ENCODE results near the gene NDUFA12. TPM values are rescaled to one million over a fixed set of nuclear protein-coding genes. Genes with fewer than 3 reads are reported as not detected.
"Not testable (repeated sequence)": the region's sequence is repeated elsewhere in the genome, so short reads cannot be mapped to it uniquely, and the experiment has no call there.

The NDUFA12 gene
- total RNA-seq, 3 donors from 2014 or later (not counting 1 experiment from before 2014, with no cell fraction given) = 67.7 to 91.5 (median 69.6) TPM

DNA sequence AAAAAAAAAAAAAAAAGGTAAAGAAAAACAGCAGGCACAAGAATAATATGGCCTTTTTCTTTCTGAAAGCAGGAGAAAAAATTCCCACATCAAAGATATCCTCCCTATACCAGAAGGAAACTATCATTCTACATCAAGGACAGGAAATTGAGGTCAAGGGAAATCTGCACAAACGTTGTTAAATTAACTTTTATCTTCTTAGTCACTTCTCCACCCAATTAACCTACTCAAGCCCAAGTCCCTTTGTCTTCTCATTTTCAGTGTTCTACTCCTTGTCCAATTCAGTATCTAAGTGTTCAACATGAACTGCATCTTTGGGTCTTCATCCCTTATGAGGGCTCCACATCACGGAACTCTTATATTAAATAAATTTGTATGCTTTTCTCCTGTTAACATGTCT, 15.7 kb downstream of the NDUFA12 start:
- peaks cover 39 to 47% of the 10 kb centered on the region in 2 donors for H3K4me1 Mint-ChIP-seq

DNA sequence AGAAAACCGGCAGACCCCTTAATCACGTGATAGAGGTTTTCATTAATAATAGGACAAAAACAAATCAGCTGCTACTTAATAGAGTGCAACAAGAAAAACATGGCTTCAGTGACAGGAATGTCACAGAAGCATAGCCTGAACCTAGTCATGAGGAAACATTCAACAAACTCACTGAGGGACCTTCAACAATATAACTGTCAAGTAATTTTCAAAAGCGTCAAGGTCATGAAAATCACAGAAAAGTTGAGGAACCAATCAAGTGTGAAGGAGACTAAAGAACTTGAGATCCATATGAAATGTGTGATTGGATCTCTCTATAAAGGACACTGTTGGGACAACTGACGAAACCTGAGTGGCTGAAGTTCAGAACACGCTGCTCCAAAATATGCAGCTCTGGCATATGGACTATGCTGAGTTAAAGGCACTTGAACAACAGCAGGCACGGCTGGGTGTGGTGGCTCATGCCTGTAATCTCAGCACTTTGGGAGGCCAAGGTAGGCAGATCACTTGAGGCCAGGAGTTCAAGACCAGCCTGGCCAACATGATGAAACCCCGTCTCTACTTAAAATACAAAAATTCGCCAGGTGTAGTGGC, 16.3 kb downstream of the NDUFA12 start:
- intact Hi-C loops (cut with micrococcal nuclease) = loop anchor here (10.0 kb wide), 1 partner anchor 112 kb away; no protein-coding TSS in a partner anchor
- no peaks in the 10 kb centered on the region for H3K9me3 Mint-ChIP-seq
- DNase-seq = peak in 1 of 2 donors; percentile 23
- H3K36me3 Mint-ChIP-seq = peaks cover 7% of the 10 kb centered on the region
- Histone ChIP-seq H3K9me3 (ENCODE audit: control insufficient read depth, insufficient read depth, low read length) (no peaks in the 10 kb centered on the region), H3K27me3 (ENCODE audit: control insufficient read depth, insufficient read depth, low read length) (no peaks in the 10 kb centered on the region), H3K27ac (ENCODE audit: low read length) (no peak overlapping the region), H3K4me3 (ENCODE audit: low read length) (no peak overlapping the region), H3K4me1 (ENCODE audit: control insufficient read depth, insufficient read depth, low read length) (peaks cover 33% of the 10 kb centered on the region), H3K36me3 (ENCODE audit: control insufficient read depth, insufficient read depth, low read length) (peaks cover 21% of the 10 kb centered on the region)
- H3K4me3 Mint-ChIP-seq = no peak overlapping the region
- TF ChIP-seq, protein P1, sequence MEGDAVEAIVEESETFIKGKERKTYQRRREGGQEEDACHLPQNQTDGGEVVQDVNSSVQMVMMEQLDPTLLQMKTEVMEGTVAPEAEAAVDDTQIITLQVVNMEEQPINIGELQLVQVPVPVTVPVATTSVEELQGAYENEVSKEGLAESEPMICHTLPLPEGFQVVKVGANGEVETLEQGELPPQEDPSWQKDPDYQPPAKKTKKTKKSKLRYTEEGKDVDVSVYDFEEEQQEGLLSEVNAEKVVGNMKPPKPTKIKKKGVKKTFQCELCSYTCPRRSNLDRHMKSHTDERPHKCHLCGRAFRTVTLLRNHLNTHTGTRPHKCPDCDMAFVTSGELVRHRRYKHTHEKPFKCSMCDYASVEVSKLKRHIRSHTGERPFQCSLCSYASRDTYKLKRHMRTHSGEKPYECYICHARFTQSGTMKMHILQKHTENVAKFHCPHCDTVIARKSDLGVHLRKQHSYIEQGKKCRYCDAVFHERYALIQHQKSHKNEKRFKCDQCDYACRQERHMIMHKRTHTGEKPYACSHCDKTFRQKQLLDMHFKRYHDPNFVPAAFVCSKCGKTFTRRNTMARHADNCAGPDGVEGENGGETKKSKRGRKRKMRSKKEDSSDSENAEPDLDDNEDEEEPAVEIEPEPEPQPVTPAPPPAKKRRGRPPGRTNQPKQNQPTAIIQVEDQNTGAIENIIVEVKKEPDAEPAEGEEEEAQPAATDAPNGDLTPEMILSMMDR (IDR thresholded peaks at IDR 0.05) = no peak
- H3K4me1 Mint-ChIP-seq = peaks cover 45 to 52% of the 10 kb centered on the region in 2 donors
- ATAC-seq = no peak
- WGBS (ENCODE audit: insufficient coverage) = 92% methylated on average over 8 of the region's 8 CpGs
- H3K27ac Mint-ChIP-seq = peak overlapping the region; percentile 47 to 62
- H3K27me3 Mint-ChIP-seq (ENCODE audit: low read depth in 2 of 2) = no peaks in the 10 kb centered on the region

More for the DNA sequence above, 15.7 kb downstream of the NDUFA12 start:
- no peak overlapping the region for H3K27ac ChIP-seq (ENCODE audit: low read length)
- peak in 1 of 2 donors; percentile 69 for DNase-seq
- no peaks in the 10 kb centered on the region for H3K9me3 ChIP-seq (ENCODE audit: control insufficient read depth, insufficient read depth, low read length)
- H3K9me3 Mint-ChIP-seq = no peaks in the 10 kb centered on the region
- WGBS (ENCODE audit: insufficient coverage) = 0% methylated on average over 1 of the region's 2 CpGs
- peaks cover 26% of the 10 kb centered on the region for H3K36me3 ChIP-seq (ENCODE audit: control insufficient read depth, insufficient read depth, low read length)
- H3K4me3 ChIP-seq (ENCODE audit: low read length) = no peak overlapping the region
- H3K36me3 Mint-ChIP-seq = peaks cover 7% of the 10 kb centered on the region
- TF ChIP-seq, protein P1 (IDR thresholded peaks at IDR 0.05) = no peak
- no peaks in the 10 kb centered on the region for H3K27me3 ChIP-seq (ENCODE audit: control insufficient read depth, insufficient read depth, low read length)
- no peaks in the 10 kb centered on the region for H3K27me3 Mint-ChIP-seq (ENCODE audit: low read depth in 2 of 2)
- peak overlapping the region; percentile 38 for H3K4me3 Mint-ChIP-seq
- peak overlapping the region; percentile 47 to 62 for H3K27ac Mint-ChIP-seq
- intact Hi-C loops (cut with micrococcal nuclease) = loop anchor here (10.0 kb wide), 1 partner anchor 113 kb away; no protein-coding TSS in a partner anchor
- peak in 1 of 3 donors; percentile 18 for ATAC-seq
- peaks cover 28% of the 10 kb centered on the region for H3K4me1 ChIP-seq (ENCODE audit: control insufficient read depth, insufficient read depth, low read length)

DNA sequence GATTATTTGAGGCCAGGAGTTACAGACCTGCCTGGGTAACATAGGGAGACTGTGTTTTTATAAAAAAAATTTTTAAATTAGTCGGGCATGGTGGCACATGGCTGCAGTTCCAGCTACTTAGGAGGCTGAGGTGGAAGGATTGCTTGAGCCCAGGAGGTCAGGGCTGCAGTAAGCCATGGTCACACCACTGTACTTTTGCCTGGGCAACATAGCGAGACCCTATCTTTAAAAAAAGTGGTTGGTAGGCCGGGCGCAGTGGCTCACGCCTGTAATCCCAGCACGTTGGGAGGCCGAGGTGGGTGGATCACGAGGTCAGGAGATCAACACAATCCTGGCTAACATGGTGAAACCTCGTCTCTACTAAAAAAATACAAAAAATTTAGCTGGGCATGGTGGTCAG, 18.4 kb downstream of the NDUFA12 start:
- H3K27ac Mint-ChIP-seq; H3K27me3 Mint-ChIP-seq (ENCODE audit: low read depth in 2 of 2); H3K4me3 Mint-ChIP-seq; H3K36me3 Mint-ChIP-seq; H3K4me3 ChIP-seq (ENCODE audit: low read length); H3K27me3 ChIP-seq (ENCODE audit: control insufficient read depth, insufficient read depth, low read length); H3K9me3 Mint-ChIP-seq; ATAC-seq; H3K9me3 ChIP-seq (ENCODE audit: control insufficient read depth, insufficient read depth, low read length); DNase-seq; H3K27ac ChIP-seq (ENCODE audit: low read length): not testable (repeated sequence)
- Histone ChIP-seq H3K36me3 (ENCODE audit: control insufficient read depth, insufficient read depth, low read length) (peaks cover 15% of the 10 kb centered on the region), H3K4me1 (ENCODE audit: control insufficient read depth, insufficient read depth, low read length) (peaks cover 33% of the 10 kb centered on the region)
- 83% methylated on average over 9 of the region's 9 CpGs for WGBS (ENCODE audit: insufficient coverage)
- peaks cover 52 to 59% of the 10 kb centered on the region in 2 donors for H3K4me1 Mint-ChIP-seq
- intact Hi-C loops (cut with micrococcal nuclease) = loop anchor here (10.0 kb wide), 1 partner anchor 110 kb away; no protein-coding TSS in a partner anchor

DNA sequence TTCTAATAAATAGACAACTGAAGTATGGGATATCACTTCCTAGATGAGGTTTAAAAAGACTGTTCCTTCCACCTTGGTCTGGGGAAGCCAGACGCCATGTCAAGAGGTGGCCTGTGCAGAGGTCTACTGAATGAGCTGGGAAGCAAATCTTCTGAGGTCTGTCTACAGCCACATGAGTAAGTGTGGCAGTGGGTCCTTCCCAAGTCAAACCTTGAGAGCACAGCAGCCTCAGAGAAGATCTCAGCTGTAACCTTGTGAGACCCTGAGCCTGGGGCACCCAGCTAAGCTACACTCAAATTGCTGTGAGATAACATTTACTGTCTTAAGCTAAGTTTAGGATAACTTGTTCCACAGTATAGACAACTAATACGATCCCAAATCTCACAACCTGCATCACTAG, 20.2 kb downstream of the NDUFA12 start:
- no peaks in the 10 kb centered on the region for H3K36me3 Mint-ChIP-seq
- no peaks in the 10 kb centered on the region for H3K9me3 Mint-ChIP-seq
- intact Hi-C loops (cut with micrococcal nuclease) = loop anchor here (10.0 kb wide), 1 partner anchor 109 kb away; no protein-coding TSS in a partner anchor
- H3K4me3 Mint-ChIP-seq = no peak overlapping the region
- H3K27ac ChIP-seq (ENCODE audit: low read length) = no peak overlapping the region
- no peaks in the 10 kb centered on the region for H3K27me3 ChIP-seq (ENCODE audit: control insufficient read depth, insufficient read depth, low read length)
- H3K4me3 ChIP-seq (ENCODE audit: low read length) = no peak overlapping the region
- TF ChIP-seq, protein P1 (IDR thresholded peaks at IDR 0.05) = no peak
- peaks cover 42 to 48% of the 10 kb centered on the region in 2 donors for H3K4me1 Mint-ChIP-seq
- ATAC-seq (no peak), DNase-seq (no peak)
- peaks cover 9% of the 10 kb centered on the region for H3K36me3 ChIP-seq (ENCODE audit: control insufficient read depth, insufficient read depth, low read length)
- H3K4me1 ChIP-seq (ENCODE audit: control insufficient read depth, insufficient read depth, low read length) = peaks cover 26% of the 10 kb centered on the region
- H3K27ac Mint-ChIP-seq = peak overlapping the region; percentile 52 to 65
- 98% methylated on average over 2 of the region's 2 CpGs for WGBS (ENCODE audit: insufficient coverage)
- H3K27me3 Mint-ChIP-seq (ENCODE audit: low read depth in 2 of 2) = no peaks in the 10 kb centered on the region
- H3K9me3 ChIP-seq (ENCODE audit: control insufficient read depth, insufficient read depth, low read length) = no peaks in the 10 kb centered on the region

All from natural killer cell (primary cell).